ENCODE measurements around the gene EPHB1.

EPHB1 gene

DNA sequence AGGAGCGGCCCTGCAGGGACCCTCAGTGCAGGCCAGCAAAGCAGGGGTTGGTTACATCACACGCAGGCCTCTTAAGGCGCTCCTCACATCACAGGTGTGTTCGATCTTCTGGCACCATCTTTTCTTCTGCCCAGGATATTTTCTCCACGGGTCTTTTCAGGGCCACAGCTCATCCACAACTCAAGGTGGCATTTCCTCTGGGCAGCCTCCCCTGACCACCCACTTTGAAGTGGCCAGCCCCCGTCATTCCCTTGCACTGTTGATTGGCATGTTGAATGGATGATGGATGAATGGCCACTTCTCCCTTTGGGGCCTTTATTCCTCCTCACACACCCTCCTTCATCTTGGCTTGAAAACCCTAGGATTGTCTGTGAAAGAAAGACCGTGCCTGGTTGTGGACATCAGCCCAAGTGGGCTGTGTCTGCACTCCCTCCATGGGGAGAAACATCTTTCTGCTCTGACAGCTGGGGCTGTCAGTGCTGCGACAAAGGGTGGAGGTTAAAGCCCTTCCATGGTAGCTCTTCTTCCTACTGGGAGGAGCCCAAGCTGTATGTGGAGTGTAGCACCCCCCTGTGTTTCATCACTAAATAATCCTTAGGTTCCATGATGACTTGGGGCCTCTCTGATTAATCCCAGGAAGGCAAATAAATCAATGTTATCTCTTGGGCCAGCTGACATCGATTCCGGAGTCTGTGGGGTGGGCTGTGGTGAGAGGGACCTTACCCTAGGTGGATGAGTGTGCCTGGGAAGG lies 102.5 kb downstream of the EPHB1 start:
- Histone ChIP-seq H3K36me3 (ENCODE audit: control insufficient read depth, insufficient read depth, low read length) (no peaks in the 10 kb centered on the region), H3K4me1 (ENCODE audit: control insufficient read depth, insufficient read depth, low read length) (peaks cover 12% of the 10 kb centered on the region), H3K9ac (ENCODE audit: low read depth, low read length) (no peak overlapping the region), H3K4me3 (ENCODE audit: low read depth, low read length) (no peak overlapping the region), H3K27ac (ENCODE audit: low read depth, low read length) (no peak overlapping the region), H3K9me3 (ENCODE audit: control insufficient read depth, insufficient read depth, low read length) (no peaks in the 10 kb centered on the region), H3K27me3 (ENCODE audit: control insufficient read depth, insufficient read depth, low read length) (peaks cover 35% of the 10 kb centered on the region)

DNA sequence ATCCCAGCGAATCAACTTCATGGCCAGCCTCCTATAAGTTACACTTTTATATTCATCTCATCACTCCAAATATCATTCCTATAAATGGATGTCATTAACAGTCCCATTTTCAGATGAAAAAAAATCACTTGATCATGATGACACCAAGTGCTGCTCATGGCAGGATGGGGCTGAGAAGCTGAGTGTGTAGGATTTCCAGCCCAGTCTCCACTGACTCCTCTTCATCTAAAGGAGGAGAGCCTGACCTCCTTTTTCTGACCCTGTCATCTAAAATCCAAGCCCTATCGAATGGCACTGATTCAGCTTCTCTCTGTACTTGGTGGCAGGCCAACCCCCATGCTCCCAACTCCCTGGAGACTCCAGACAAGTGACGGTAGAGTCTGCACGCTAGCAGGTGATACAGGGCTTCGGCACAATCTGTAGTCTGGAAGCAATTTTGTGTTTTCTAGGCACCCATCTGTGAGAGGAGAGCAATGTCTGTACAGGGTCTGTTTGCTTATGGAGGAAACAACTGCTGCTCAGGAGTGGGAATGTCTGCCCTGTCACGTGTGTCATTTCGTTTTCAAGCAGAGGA lies 103.2 kb downstream of the EPHB1 start:
- peaks cover 5% of the 10 kb centered on the region; the same call in 1 of the 2 replicates for H3K4me1 ChIP-seq (ENCODE audit: control insufficient read depth, insufficient read depth, low read length)
- no peak overlapping the region for H3K4me3 ChIP-seq (ENCODE audit: low read depth, low read length)
- H3K9ac ChIP-seq (ENCODE audit: low read depth, low read length): no peak overlapping the region
- H3K27me3 ChIP-seq (ENCODE audit: control insufficient read depth, insufficient read depth, low read length): peaks cover 30% of the 10 kb centered on the region
- no peaks in the 10 kb centered on the region for H3K36me3 ChIP-seq (ENCODE audit: control insufficient read depth, insufficient read depth, low read length)
- no peak overlapping the region for H3K27ac ChIP-seq (ENCODE audit: low read depth, low read length)
- no peaks in the 10 kb centered on the region for H3K9me3 ChIP-seq (ENCODE audit: control insufficient read depth, insufficient read depth, low read length)

DNA sequence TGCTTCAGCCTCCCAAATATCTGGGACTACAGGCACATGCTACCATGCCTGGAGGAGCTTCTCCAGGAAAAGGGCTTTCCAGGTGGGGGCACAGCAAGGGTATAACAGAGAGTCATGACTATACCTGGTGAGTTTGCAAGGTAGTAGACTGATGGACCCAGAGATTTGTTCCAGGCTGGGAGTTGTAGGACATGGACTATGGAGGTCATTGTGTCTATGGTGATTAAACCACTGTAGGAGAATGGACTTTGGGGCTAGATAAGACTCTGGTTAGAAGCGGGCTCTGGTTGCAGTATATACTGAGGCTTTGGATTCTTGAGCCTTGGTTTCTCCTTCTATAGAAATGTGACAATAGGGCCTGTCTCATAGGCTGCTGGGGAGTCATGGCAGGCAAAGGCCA lies 104.7 kb downstream of the EPHB1 start:
- peaks cover 3% of the 10 kb centered on the region; the same call in 1 of the 2 replicates for H3K4me1 ChIP-seq (ENCODE audit: control insufficient read depth, insufficient read depth, low read length)
- no peak overlapping the region for H3K27ac ChIP-seq (ENCODE audit: low read depth, low read length)
- peaks cover 15% of the 10 kb centered on the region for H3K27me3 ChIP-seq (ENCODE audit: control insufficient read depth, insufficient read depth, low read length)
- H3K4me3 ChIP-seq (ENCODE audit: low read depth, low read length): no peak overlapping the region
- no peaks in the 10 kb centered on the region for H3K36me3 ChIP-seq (ENCODE audit: control insufficient read depth, insufficient read depth, low read length)
- no peak overlapping the region for H3K9ac ChIP-seq (ENCODE audit: low read depth, low read length)
- H3K9me3 ChIP-seq (ENCODE audit: control insufficient read depth, insufficient read depth, low read length): no peaks in the 10 kb centered on the region

DNA sequence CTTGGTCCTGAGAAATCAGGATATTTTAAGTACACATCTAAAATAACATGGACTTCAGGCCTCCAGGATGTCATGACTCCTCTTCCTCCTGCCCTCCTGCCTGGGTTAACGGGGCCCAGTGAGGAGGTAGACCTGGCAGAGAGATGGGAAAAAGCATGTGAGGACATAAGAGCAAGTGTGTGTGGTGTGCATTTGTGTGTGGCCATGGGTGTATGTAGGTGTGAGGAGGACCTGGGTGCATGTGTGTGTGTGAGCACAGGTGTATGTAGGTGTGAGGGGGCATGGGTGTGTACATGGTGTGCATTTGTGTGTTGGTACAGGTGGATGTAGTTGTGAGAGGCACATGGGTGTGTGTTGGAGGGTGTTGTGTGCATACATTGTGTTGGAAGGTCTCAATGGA lies 105.4 kb downstream of the EPHB1 start:
- no peaks in the 10 kb centered on the region for H3K36me3 ChIP-seq (ENCODE audit: control insufficient read depth, insufficient read depth, low read length)
- 0 out of 2 replicates have a peak, but pooled peaks cover 9% of the 10 kb centered on the region for H3K27me3 ChIP-seq (ENCODE audit: control insufficient read depth, insufficient read depth, low read length)
- no peaks in the 10 kb centered on the region for H3K9me3 ChIP-seq (ENCODE audit: control insufficient read depth, insufficient read depth, low read length)
- peaks cover 3% of the 10 kb centered on the region; the same call in 1 of the 2 replicates for H3K4me1 ChIP-seq (ENCODE audit: control insufficient read depth, insufficient read depth, low read length)
- no peak overlapping the region for H3K27ac ChIP-seq (ENCODE audit: low read depth, low read length)
- no peak overlapping the region for H3K9ac ChIP-seq (ENCODE audit: low read depth, low read length)
- no peak overlapping the region for H3K4me3 ChIP-seq (ENCODE audit: low read depth, low read length)

DNA sequence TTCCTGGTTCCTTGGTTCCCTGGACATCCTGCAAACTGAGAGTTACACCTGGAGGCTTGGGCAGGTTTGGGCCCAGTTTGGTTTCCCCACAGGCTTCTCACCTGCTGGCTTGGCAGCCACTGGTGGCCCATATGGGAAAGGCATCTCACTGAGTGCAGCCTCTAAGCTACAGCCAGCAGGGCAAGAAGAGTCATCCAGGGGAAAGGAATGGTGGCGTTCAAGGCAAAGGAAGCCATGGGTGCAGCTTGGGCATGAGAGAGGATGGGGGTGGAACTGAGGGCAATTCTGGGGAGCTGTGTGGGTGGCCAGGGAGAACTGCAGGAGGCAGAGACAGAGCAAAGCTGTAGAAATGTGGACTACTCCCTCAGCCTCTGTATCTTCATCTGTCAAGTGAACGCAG lies 106.4 kb downstream of the EPHB1 start:
- Histone ChIP-seq H3K9ac (ENCODE audit: low read depth, low read length) (no peak overlapping the region), H3K27ac (ENCODE audit: low read depth, low read length) (no peak overlapping the region), H3K4me3 (ENCODE audit: low read depth, low read length) (no peak overlapping the region), H3K36me3 (ENCODE audit: control insufficient read depth, insufficient read depth, low read length) (no peaks in the 10 kb centered on the region), H3K9me3 (ENCODE audit: control insufficient read depth, insufficient read depth, low read length) (no peaks in the 10 kb centered on the region), H3K4me1 (ENCODE audit: control insufficient read depth, insufficient read depth, low read length) (peaks cover 3% of the 10 kb centered on the region; the same call in 1 of the 2 replicates), H3K27me3 (ENCODE audit: control insufficient read depth, insufficient read depth, low read length) (0 out of 2 replicates have a peak, but pooled peaks cover under 1% of the 10 kb centered on the region)

DNA sequence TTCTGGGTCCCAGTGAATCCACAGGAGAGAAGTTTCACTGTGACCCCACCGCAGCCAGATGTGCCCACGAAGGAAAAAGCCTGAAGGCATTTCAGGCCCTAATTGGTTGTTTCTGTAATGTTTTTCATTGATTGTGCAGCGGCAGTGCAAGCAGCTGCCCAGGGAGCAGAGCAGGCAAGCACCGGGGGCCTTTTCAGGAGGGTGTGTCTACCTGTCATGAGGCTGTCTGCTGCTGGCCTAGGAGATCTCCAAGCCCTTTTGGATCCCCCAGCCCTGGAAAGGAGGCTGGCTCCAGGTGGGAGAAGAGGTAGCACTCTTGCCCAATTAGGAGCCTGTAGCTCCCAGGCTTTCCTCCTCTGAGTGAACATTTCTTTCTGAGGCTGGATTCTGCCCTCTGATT lies 108.8 kb downstream of the EPHB1 start:
- H3K36me3 ChIP-seq (ENCODE audit: control insufficient read depth, insufficient read depth, low read length): no peaks in the 10 kb centered on the region
- H3K27me3 ChIP-seq (ENCODE audit: control insufficient read depth, insufficient read depth, low read length): no peaks in the 10 kb centered on the region
- H3K4me1 ChIP-seq (ENCODE audit: control insufficient read depth, insufficient read depth, low read length): peaks cover 3% of the 10 kb centered on the region; the same call in 1 of the 2 replicates
- no peak overlapping the region for H3K4me3 ChIP-seq (ENCODE audit: low read depth, low read length)
- no peak overlapping the region for H3K9ac ChIP-seq (ENCODE audit: low read depth, low read length)
- H3K9me3 ChIP-seq (ENCODE audit: control insufficient read depth, insufficient read depth, low read length): no peaks in the 10 kb centered on the region
- no peak overlapping the region for H3K27ac ChIP-seq (ENCODE audit: low read depth, low read length)

DNA sequence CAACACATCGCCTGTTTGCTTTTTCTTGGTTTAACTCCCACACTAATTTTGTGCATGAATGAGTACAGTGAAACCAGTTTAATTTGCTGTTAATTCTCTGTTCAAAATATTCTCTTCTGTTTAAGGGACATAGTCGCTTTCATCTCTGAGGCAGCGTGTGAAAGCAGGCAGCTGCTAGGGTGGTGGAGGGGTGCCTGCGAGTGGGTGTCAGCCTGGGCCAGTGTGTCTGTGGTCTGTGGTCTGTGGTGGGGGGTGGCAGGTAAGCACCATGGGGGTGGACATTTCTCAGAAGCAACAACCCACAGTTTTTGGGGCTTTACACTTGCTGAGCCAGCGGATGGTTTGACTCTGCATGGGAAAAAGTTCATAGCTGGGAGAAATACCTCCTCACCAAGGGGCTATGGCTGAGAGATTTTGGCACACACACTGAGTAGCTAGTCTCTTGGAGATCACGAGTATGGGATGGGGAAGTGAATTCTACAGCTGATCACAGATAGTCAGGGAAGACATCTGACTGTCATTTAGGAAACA lies 109.2 kb downstream of the EPHB1 start:
- Histone ChIP-seq H3K36me3 (ENCODE audit: control insufficient read depth, insufficient read depth, low read length) (no peaks in the 10 kb centered on the region), H3K9me3 (ENCODE audit: control insufficient read depth, insufficient read depth, low read length) (no peaks in the 10 kb centered on the region), H3K27me3 (ENCODE audit: control insufficient read depth, insufficient read depth, low read length) (no peaks in the 10 kb centered on the region), H3K4me1 (ENCODE audit: control insufficient read depth, insufficient read depth, low read length) (peaks cover 3% of the 10 kb centered on the region; the same call in 1 of the 2 replicates), H3K4me3 (ENCODE audit: low read depth, low read length) (no peak overlapping the region), H3K9ac (ENCODE audit: low read depth, low read length) (no peak overlapping the region), H3K27ac (ENCODE audit: low read depth, low read length) (no peak overlapping the region)

DNA sequence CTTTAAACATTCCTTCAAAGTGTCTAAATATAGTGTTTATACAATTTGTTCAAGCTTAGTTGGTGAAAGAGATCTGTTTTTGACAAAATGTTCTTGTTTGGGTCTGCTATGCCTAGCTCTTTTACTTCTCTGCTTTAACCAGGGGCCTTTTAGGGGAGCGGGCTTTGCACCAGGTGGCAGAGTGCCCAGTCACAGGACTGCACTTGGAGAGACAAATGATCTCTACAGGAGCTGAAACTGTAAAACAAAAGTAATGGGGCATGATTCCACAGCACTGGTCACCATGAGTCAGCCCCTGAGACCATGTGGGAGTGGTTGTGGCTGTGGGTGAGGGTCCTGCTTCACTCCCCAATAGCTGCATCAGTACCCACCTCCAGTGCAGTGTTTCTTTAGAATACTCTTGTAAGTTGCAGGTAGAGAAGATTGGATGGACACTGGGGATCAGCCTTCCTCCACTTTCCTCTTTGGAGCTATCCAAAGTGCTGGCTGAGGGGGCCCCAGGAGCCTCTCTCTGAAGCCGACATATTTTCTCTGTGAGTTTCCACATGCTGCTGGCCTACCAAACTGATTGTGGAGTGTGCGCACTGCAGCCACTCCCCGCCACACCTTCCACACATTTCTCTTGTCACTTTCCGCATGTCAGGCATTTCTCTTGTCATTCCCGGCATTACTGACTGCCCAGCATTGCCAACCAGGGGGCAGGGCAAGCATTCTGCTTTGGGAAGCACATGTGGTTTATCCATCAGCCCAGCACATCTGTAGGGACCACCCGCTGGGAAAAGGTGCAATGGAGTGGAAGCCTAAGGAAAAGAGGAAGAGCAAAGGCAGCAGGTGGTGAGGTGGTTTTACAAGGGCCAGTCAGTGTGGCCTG lies 110.0 kb downstream of the EPHB1 start:
- no peaks in the 10 kb centered on the region for H3K9me3 ChIP-seq (ENCODE audit: control insufficient read depth, insufficient read depth, low read length)
- H3K27ac ChIP-seq (ENCODE audit: low read depth, low read length): no peak overlapping the region
- no peak overlapping the region for H3K9ac ChIP-seq (ENCODE audit: low read depth, low read length)
- H3K27me3 ChIP-seq (ENCODE audit: control insufficient read depth, insufficient read depth, low read length): no peaks in the 10 kb centered on the region
- no peaks in the 10 kb centered on the region for H3K36me3 ChIP-seq (ENCODE audit: control insufficient read depth, insufficient read depth, low read length)
- H3K4me3 ChIP-seq (ENCODE audit: low read depth, low read length): no peak overlapping the region
- peaks cover 3% of the 10 kb centered on the region; the same call in 1 of the 2 replicates for H3K4me1 ChIP-seq (ENCODE audit: control insufficient read depth, insufficient read depth, low read length)

DNA sequence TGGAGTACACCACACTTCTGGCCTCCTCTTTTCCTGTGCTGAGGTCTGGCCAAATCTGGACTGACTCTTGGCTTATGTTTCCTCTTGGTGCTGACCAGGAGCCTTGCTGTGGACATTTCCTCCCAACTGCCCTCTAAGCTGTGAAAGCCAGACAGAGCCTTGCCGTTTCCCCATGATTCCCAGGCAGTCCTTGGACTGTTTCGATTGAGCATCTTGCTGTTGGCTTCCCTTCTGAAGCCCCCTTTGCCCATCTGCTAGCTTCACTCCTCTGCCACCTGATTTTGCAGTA lies 110.5 kb downstream of the EPHB1 start:
- Histone ChIP-seq H3K9ac (ENCODE audit: low read depth, low read length) (no peak overlapping the region), H3K9me3 (ENCODE audit: control insufficient read depth, insufficient read depth, low read length) (no peaks in the 10 kb centered on the region), H3K36me3 (ENCODE audit: control insufficient read depth, insufficient read depth, low read length) (no peaks in the 10 kb centered on the region), H3K27ac (ENCODE audit: low read depth, low read length) (no peak overlapping the region), H3K4me3 (ENCODE audit: low read depth, low read length) (no peak overlapping the region), H3K27me3 (ENCODE audit: control insufficient read depth, insufficient read depth, low read length) (no peaks in the 10 kb centered on the region), H3K4me1 (ENCODE audit: control insufficient read depth, insufficient read depth, low read length) (peaks cover 3% of the 10 kb centered on the region; the same call in 1 of the 2 replicates)

DNA sequence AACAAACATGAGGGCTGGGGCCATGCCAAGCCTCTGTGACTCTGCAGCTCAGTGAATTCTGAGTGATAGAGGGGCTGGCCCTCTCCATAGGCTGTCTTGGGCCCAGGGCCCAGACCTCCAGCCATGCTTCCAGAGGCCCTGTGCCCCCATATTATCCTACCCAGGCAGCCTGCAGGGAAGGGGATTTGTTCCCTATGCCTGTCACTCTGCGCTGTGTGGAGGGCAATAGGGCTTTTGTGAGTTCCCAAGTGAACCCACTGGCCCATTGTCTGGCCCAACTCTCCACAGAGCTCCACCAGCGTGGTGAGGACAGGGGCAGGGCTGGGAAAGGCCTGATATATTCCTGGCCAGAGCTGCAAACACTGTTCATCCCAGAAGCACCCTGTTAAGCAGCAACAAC lies 113.2 kb downstream of the EPHB1 start:
- H3K36me3 ChIP-seq (ENCODE audit: control insufficient read depth, insufficient read depth, low read length): no peaks in the 10 kb centered on the region
- H3K4me3 ChIP-seq (ENCODE audit: low read depth, low read length): no peak overlapping the region
- H3K27me3 ChIP-seq (ENCODE audit: control insufficient read depth, insufficient read depth, low read length): no peaks in the 10 kb centered on the region
- H3K4me1 ChIP-seq (ENCODE audit: control insufficient read depth, insufficient read depth, low read length): no peaks in the 10 kb centered on the region
- no peak overlapping the region for H3K9ac ChIP-seq (ENCODE audit: low read depth, low read length)
- no peak overlapping the region for H3K27ac ChIP-seq (ENCODE audit: low read depth, low read length)
- no peaks in the 10 kb centered on the region for H3K9me3 ChIP-seq (ENCODE audit: control insufficient read depth, insufficient read depth, low read length)
